ENCODE data around the gene SERPINE3. TPM values are rescaled to one million over a fixed set of nuclear protein-coding genes. Genes with fewer than 3 reads are reported as not detected.

Gene SERPINE3
- total and polyA plus RNA-seq, 10 donors: 0.38 TPM; not detected in 9

Small RNA genes within 50 kb of the gene (microRNA-seq; reads per million reads assigned to microRNA genes)
- gene MIR5693: 0 reads per million in 3 donors

Small RNA genes within 50 kb of the gene (small RNA-seq; reads per million reads assigned to genes)
- gene MIR5693: 0 reads per million in 4 donors

Other genes starting within 250 kb of the SERPINE3 start
- gene C13orf42, start 228.4 kb upstream of the SERPINE3 start, total RNA-seq: under 1 TPM in 3 of 7 donors, not detected in 4; 0.33 to 0.60 (median 0.43) TPM
- under 1 TPM in 2 of 3 donors, not detected in 1; 0.03 to 0.28 TPM for gene C13orf42, start 228.4 kb upstream of the SERPINE3 start, polyA plus RNA-seq
- 10 to 100 TPM; 17.3 to 39.9 (median 28.6) TPM for gene FAM124A, start 117.3 kb upstream of the SERPINE3 start, total RNA-seq
- gene FAM124A, start 117.3 kb upstream of the SERPINE3 start, polyA plus RNA-seq: 1 to 10 TPM; 2.6 to 7.3 (median 4.0) TPM
- 10 to 100 TPM; 40.8 to 61.8 (median 51.0) TPM for gene INTS6, start 113.3 kb downstream of the SERPINE3 start, total RNA-seq
- 1 to 10 TPM; 9.0 to 9.9 (median 9.2) TPM for gene INTS6, start 113.3 kb downstream of the SERPINE3 start, polyA plus RNA-seq
- gene WDFY2, start 244.8 kb downstream of the SERPINE3 start, total RNA-seq: 10 to 100 TPM; 18.5 to 32.2 (median 25.5) TPM
- 1 to 10 TPM; 3.0 to 4.6 (median 4.5) TPM for gene WDFY2, start 244.8 kb downstream of the SERPINE3 start, polyA plus RNA-seq